Measurements from ENCODE around the gene UBE2K.
"Not testable (repeated sequence)": the region's sequence is repeated elsewhere in the genome, so short reads cannot be mapped to it uniquely, and the experiment has no call there.

UBE2K gene

GRCh38 chr4:39719804-39720580 lies 22.1 kb downstream of the UBE2K start:
- H3K4me3 ChIP-seq (ENCODE audit: low read depth, low read length), result no peak overlapping the region
- peak; percentile 33 for DNase-seq (ENCODE audit: low read depth)
- TF ChIP-seq CTCF (conservative IDR thresholded peaks at IDR 0.05; ENCODE audit: low read depth, low read length), result no peak

- DNase-seq (ENCODE audit: low read depth), result not testable (repeated sequence)
Observed at GRCh38 chr4:39721273-39721672, 23.3 kb downstream of the UBE2K start.

GRCh38 chr4:39721788-39722187 lies 23.9 kb downstream of the UBE2K start:
- DNase-seq (ENCODE audit: low read depth), result no peak
- TF ChIP-seq CTCF (conservative IDR thresholded peaks at IDR 0.05; ENCODE audit: low read depth, low read length), result no peak
- no peak overlapping the region for H3K4me3 ChIP-seq (ENCODE audit: low read depth, low read length)

More at GRCh38 chr4:39721273-39721672, 23.3 kb downstream of the UBE2K start:
- not testable (repeated sequence) for H3K4me3 ChIP-seq (ENCODE audit: low read depth, low read length)

- DNase-seq (ENCODE audit: low read depth), result peak; percentile 52
- H3K4me3 ChIP-seq (ENCODE audit: low read depth, low read length), result no peak overlapping the region
- no peak for TF ChIP-seq CTCF (conservative IDR thresholded peaks at IDR 0.05; ENCODE audit: low read depth, low read length)
Observed at GRCh38 chr4:39729557-39729956, 31.6 kb downstream of the UBE2K start.

- H3K4me3 ChIP-seq (ENCODE audit: low read depth, low read length), result no peak overlapping the region
- no peak for TF ChIP-seq CTCF (conservative IDR thresholded peaks at IDR 0.05; ENCODE audit: low read depth, low read length)
- DNase-seq (ENCODE audit: low read depth), result no peak
Observed at GRCh38 chr4:39730072-39730471, 32.1 kb downstream of the UBE2K start.

GRCh38 chr4:39731908-39732307 lies 34.0 kb downstream of the UBE2K start:
- TF ChIP-seq CTCF (conservative IDR thresholded peaks at IDR 0.05; ENCODE audit: low read depth, low read length), result no peak
- DNase-seq (ENCODE audit: low read depth), result no peak
- H3K4me3 ChIP-seq (ENCODE audit: low read depth, low read length), result no peak overlapping the region

- DNase-seq (ENCODE audit: low read depth), result peak; percentile 93
Observed at GRCh38 chr4:39732728-39733127, 34.8 kb downstream of the UBE2K start.

GRCh38 chr4:39739591-39739990 lies 41.7 kb downstream of the UBE2K start:
- H3K4me3 ChIP-seq (ENCODE audit: low read depth, low read length); DNase-seq (ENCODE audit: low read depth): not testable (repeated sequence)

More at GRCh38 chr4:39732728-39733127, 34.8 kb downstream of the UBE2K start:
- no peak for TF ChIP-seq CTCF (conservative IDR thresholded peaks at IDR 0.05; ENCODE audit: low read depth, low read length)
- H3K4me3 ChIP-seq (ENCODE audit: low read depth, low read length), result no peak overlapping the region
